PFSK-1 (cell line): ENCODE data around the gene AAK1.

Source experiments
- POLR2AphosphoS5 ChIP-seq: IDR thresholded peaks from 2 replicates; pipeline ENCODE4 v1.6.1; 2012; ENCODE audit warnings: low read depth, mild to moderate bottlenecking, control low read depth, low read length, moderate library complexity
- TAF1 ChIP-seq: IDR thresholded peaks from 2 replicates; pipeline ENCODE4 v1.6.1; 2012; ENCODE audit warnings: low read length, control low read depth, borderline replicate concordance; ENCODE audit not compliant: insufficient read depth
- TF ChIP-seq, protein P1 (sequence below), 2 experiments: IDR thresholded peaks; 2 replicates each; pipeline versions ENCODE4 v1.6.1 to v1.8.0; 2011 to 2012; ENCODE audit warnings: low read depth in 2 of 2, low read length in 2 of 2, control low read depth in 1 of 2, inconsistent platforms in 1 of 2, mild to moderate bottlenecking in 1 of 2, moderate library complexity in 1 of 2; ENCODE audit not compliant: insufficient read depth in 1 of 2

DNA sequence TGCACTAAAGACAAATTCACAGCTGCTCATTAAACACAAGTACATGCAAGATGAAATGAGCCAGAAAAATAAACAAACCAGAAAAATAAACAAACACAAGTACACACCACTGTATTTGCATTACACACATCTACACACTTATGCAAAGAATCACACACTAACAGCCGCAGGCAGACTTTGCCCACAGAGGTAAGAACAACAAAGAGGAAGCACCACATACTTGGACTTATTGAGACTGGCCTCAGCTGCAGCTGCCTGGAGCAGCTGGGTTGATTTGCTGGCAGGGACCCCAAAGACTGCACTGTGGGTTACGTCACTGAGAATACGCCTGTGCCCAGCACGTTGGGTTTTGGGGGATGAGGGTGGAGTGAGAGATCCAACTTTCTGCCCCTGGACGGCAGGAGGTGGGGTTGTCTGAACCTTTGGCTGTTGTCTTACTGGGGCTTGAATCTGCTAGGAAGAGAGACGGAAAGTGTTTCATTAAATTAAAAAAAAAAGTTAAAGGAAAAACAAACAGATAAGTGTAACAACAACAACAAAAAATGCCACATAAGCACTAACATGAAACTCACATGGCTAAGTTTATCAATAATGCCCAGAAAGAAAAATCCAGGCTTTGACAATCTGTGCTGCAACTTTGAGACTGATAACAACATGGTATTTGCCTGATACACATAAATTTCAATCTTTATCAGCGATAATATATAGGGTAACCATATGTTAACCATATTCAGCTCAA lies 134.4 kb downstream of the AAK1 start:
- TF ChIP-seq POLR2AphosphoS5 (no peak), TAF1 (no peak)
- TF ChIP-seq, protein P1, sequence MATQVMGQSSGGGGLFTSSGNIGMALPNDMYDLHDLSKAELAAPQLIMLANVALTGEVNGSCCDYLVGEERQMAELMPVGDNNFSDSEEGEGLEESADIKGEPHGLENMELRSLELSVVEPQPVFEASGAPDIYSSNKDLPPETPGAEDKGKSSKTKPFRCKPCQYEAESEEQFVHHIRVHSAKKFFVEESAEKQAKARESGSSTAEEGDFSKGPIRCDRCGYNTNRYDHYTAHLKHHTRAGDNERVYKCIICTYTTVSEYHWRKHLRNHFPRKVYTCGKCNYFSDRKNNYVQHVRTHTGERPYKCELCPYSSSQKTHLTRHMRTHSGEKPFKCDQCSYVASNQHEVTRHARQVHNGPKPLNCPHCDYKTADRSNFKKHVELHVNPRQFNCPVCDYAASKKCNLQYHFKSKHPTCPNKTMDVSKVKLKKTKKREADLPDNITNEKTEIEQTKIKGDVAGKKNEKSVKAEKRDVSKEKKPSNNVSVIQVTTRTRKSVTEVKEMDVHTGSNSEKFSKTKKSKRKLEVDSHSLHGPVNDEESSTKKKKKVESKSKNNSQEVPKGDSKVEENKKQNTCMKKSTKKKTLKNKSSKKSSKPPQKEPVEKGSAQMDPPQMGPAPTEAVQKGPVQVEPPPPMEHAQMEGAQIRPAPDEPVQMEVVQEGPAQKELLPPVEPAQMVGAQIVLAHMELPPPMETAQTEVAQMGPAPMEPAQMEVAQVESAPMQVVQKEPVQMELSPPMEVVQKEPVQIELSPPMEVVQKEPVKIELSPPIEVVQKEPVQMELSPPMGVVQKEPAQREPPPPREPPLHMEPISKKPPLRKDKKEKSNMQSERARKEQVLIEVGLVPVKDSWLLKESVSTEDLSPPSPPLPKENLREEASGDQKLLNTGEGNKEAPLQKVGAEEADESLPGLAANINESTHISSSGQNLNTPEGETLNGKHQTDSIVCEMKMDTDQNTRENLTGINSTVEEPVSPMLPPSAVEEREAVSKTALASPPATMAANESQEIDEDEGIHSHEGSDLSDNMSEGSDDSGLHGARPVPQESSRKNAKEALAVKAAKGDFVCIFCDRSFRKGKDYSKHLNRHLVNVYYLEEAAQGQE (IDR thresholded peaks at IDR 0.05; ENCODE audit: insufficient read depth in 1 of 2, low read depth in 2 of 2, low read length in 2 of 2) = no peak
